HCT116 (cell line): ENCODE measurements around the gene CFAP54.

ENCODE experiments used
- CTCF ChIP-seq, 3 experiments: fragments of 200-600 bp in 1 of 3; sonication (generic) in 1 of 3; IDR thresholded peaks in 2 of 3; conservative IDR thresholded peaks in 1 of 3; 2 replicates each; pipeline ENCODE4 v1.5.1; 2012 to 2017; ENCODE audit warnings: low read depth in 2 of 3, low read length in 2 of 3, antibody characterized with exemption in 1 of 3, borderline replicate concordance in 1 of 3, control low read depth in 1 of 3, mild to moderate bottlenecking in 1 of 3, mixed read lengths in 1 of 3, mixed run types in 1 of 3, moderate library complexity in 1 of 3; ENCODE audit not compliant: insufficient read depth in 1 of 3
- ZNF274 ChIP-seq: fragments of 200-500 bp; sonication (Bioruptor generic); IDR thresholded peaks from 2 replicates; pipeline ENCODE4 v1.6.1; 2014; ENCODE audit warnings: mild to moderate bottlenecking, low read depth, low read length, inconsistent platforms

- TF ChIP-seq CTCF (IDR thresholded peaks at IDR 0.05 in 2 of 3, conservative IDR thresholded peaks at IDR 0.05 in 1 of 3; ENCODE audit: borderline replicate concordance in 1 of 3, insufficient read depth in 1 of 3, low read depth in 2 of 3, low read length in 2 of 3) (no peak), ZNF274 (no peak)
Measured at GRCh38 chr12:96587691-96588090, 98.3 kb downstream of the CFAP54 start.
